ENCODE data around the gene GGACT. TPM values are rescaled to one million over a fixed set of nuclear protein-coding genes. Genes with fewer than 3 reads are reported as not detected.

The GGACT gene
- total RNA-seq, 1 experiment from 2014 or later, result 2.6 TPM

GRCh38 chr13:100611678-100612492 lies 23.3 kb upstream of the GGACT start:
- BruUV-seq (replicated peaks), result no TSS peak
- no peak for TF ChIP-seq CTCF (IDR thresholded peaks at IDR 0.05; ENCODE audit: unreplicated experiment)
- no peak overlapping the region for H3K4me3 Mint-ChIP-seq (ENCODE audit: low read depth, unreplicated experiment)
- intact Hi-C loops (cut with micrococcal nuclease; ENCODE audit: unreplicated experiment), result no loop called here
- CTCF ChIA-PET, result no interaction called here
- H3K4me1 Mint-ChIP-seq (ENCODE audit: low read depth, unreplicated experiment), result no peaks in the 10 kb centered on the region
- no peak overlapping the region for H3K27ac Mint-ChIP-seq (ENCODE audit: unreplicated experiment)
- no peaks in the 10 kb centered on the region for H3K36me3 Mint-ChIP-seq (ENCODE audit: insufficient read depth, unreplicated experiment)
- DNase-seq, result no peak
- no peaks in the 10 kb centered on the region for H3K27me3 Mint-ChIP-seq (ENCODE audit: unreplicated experiment)
- H3K9me3 Mint-ChIP-seq (ENCODE audit: low read depth, unreplicated experiment), result no peaks in the 10 kb centered on the region

- intact Hi-C loops (cut with micrococcal nuclease; ENCODE audit: unreplicated experiment), result no loop called here
- no peak overlapping the region for H3K4me3 Mint-ChIP-seq (ENCODE audit: low read depth, unreplicated experiment)
- no peaks in the 10 kb centered on the region for H3K4me1 Mint-ChIP-seq (ENCODE audit: low read depth, unreplicated experiment)
- CTCF ChIA-PET, result no interaction called here
- no peaks in the 10 kb centered on the region for H3K27me3 Mint-ChIP-seq (ENCODE audit: unreplicated experiment)
- no peaks in the 10 kb centered on the region for H3K36me3 Mint-ChIP-seq (ENCODE audit: insufficient read depth, unreplicated experiment)
- H3K27ac Mint-ChIP-seq (ENCODE audit: unreplicated experiment), result no peak overlapping the region
- no peaks in the 10 kb centered on the region for H3K9me3 Mint-ChIP-seq (ENCODE audit: low read depth, unreplicated experiment)
- no TSS peak for BruUV-seq (replicated peaks)
- TF ChIP-seq CTCF (IDR thresholded peaks at IDR 0.05; ENCODE audit: unreplicated experiment), result no peak
- DNase-seq, result no peak
Measured at GRCh38 chr13:100610391-100611347, 22.1 kb upstream of the GGACT start.

GRCh38 chr13:100608906-100609305 lies 20.3 kb upstream of the GGACT start:
- Mint-ChIP-seq H3K27me3 (ENCODE audit: unreplicated experiment) (no peaks in the 10 kb centered on the region), H3K36me3 (ENCODE audit: insufficient read depth, unreplicated experiment) (no peaks in the 10 kb centered on the region), H3K9me3 (ENCODE audit: low read depth, unreplicated experiment) (no peaks in the 10 kb centered on the region), H3K27ac (ENCODE audit: unreplicated experiment) (no peak overlapping the region), H3K4me3 (ENCODE audit: low read depth, unreplicated experiment) (no peak overlapping the region), H3K4me1 (ENCODE audit: low read depth, unreplicated experiment) (no peaks in the 10 kb centered on the region)
- no peak for DNase-seq
- intact Hi-C loops (cut with micrococcal nuclease; ENCODE audit: unreplicated experiment), result no loop called here
- no TSS peak for BruUV-seq (replicated peaks)
- CTCF ChIA-PET, result no interaction called here
- no peak for TF ChIP-seq CTCF (IDR thresholded peaks at IDR 0.05; ENCODE audit: unreplicated experiment)

GRCh38 chr13:100608489-100608888 lies 19.9 kb upstream of the GGACT start:
- no TSS peak for BruUV-seq (replicated peaks)
- no peaks in the 10 kb centered on the region for H3K27me3 Mint-ChIP-seq (ENCODE audit: unreplicated experiment)
- CTCF ChIA-PET, result no interaction called here

More at GRCh38 chr13:100608489-100608888, 19.9 kb upstream of the GGACT start:
- Mint-ChIP-seq H3K4me3 (ENCODE audit: low read depth, unreplicated experiment) (no peak overlapping the region), H3K27ac (ENCODE audit: unreplicated experiment) (no peak overlapping the region), H3K4me1 (ENCODE audit: low read depth, unreplicated experiment) (no peaks in the 10 kb centered on the region), H3K9me3 (ENCODE audit: low read depth, unreplicated experiment) (no peaks in the 10 kb centered on the region), H3K36me3 (ENCODE audit: insufficient read depth, unreplicated experiment) (no peaks in the 10 kb centered on the region)
- no peak for TF ChIP-seq CTCF (IDR thresholded peaks at IDR 0.05; ENCODE audit: unreplicated experiment)
- intact Hi-C loops (cut with micrococcal nuclease; ENCODE audit: unreplicated experiment), result no loop called here
- no peak for DNase-seq

All from Calu3 (cell line).